ENCODE results near the gene ACAP2. TPM values are rescaled to one million over a fixed set of nuclear protein-coding genes. Genes with fewer than 3 reads are reported as not detected.
A peak's percentile ranks its signal among the peaks of the same experiment; 100 is the strongest.

The ACAP2 gene
- total RNA-seq, 2 experiments from 2014 or later = 54.6 to 55.7 TPM

DNA sequence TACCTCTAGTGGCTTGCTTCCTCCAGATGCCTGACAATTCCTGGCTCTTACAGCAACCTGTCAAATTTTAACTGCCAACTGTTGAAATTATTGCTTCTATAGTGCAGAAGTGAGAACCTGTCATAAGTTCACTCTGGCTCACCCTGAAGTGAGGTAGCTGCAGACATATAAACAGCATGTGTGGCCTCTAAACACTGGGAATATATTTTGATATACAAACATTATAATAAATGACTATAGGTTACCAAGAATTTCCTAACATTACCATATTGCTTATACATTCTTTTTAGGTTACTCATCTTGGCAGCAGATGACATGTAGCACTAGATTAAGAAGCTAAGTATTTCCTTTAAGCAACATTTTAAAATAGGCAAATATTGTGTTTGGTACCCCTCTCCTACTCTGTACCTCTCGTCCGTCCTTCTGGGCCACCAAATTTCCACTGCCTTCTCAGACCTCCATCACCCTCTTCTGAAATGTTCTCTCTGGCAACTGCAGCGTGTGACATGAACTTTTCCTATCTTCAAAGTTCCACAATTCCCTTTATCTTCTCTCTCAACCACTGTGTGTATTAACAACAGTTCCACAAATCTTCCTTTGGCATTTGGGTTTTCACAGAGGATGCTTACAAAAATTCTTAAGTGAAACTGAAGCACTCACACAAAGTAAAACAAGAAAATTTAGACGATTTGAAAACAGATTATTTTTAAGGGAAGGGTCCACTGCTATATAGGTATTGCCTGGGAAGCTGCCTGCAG lies 156.5 kb downstream of the ACAP2 start:
- Mint-ChIP-seq H3K4me1 (ENCODE audit: low read depth) (peaks cover 13% of the 10 kb centered on the region), H3K9me3 (no peaks in the 10 kb centered on the region), H3K36me3 (ENCODE audit: low read depth) (peaks cover 16% of the 10 kb centered on the region), H3K27ac (no peak overlapping the region), H3K4me3 (no peak overlapping the region), H3K27me3 (no peaks in the 10 kb centered on the region)
- CTCF ChIA-PET = interaction anchor here (7.0 kb wide), 1 partner anchor 16 kb away, joined by 58 read pairs; the partner anchor contains the start of gene XXYLT1
- DNase-seq = no peak
- no peak for ATAC-seq
- intact Hi-C loops (cut with micrococcal nuclease) = no loop called here
- POLR2A ChIA-PET = interaction anchor here (1.0 kb wide), 1 partner anchor 11 kb away, joined by 3 read pairs; no protein-coding TSS in a partner anchor
- TF ChIP-seq, protein P1, sequence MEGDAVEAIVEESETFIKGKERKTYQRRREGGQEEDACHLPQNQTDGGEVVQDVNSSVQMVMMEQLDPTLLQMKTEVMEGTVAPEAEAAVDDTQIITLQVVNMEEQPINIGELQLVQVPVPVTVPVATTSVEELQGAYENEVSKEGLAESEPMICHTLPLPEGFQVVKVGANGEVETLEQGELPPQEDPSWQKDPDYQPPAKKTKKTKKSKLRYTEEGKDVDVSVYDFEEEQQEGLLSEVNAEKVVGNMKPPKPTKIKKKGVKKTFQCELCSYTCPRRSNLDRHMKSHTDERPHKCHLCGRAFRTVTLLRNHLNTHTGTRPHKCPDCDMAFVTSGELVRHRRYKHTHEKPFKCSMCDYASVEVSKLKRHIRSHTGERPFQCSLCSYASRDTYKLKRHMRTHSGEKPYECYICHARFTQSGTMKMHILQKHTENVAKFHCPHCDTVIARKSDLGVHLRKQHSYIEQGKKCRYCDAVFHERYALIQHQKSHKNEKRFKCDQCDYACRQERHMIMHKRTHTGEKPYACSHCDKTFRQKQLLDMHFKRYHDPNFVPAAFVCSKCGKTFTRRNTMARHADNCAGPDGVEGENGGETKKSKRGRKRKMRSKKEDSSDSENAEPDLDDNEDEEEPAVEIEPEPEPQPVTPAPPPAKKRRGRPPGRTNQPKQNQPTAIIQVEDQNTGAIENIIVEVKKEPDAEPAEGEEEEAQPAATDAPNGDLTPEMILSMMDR (IDR thresholded peaks at IDR 0.05) = no peak

DNA sequence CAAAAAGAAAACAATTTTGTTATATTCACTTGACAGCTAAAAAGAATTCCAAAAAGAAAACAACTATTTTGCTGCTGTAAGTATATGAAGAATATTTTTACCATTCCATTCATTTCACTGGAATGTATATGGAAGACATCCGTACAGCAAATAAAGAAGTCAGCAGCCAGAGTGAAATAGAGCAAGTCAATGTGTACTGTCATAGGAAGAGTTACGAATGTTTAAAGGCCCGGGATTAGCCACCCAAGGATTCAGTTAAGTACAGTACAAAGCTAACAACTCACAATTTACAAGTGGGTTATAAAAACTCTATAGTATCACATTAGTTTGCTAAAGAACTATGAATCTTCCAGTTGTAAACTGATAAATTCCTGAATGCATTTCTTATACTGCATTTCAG lies 157.4 kb downstream of the ACAP2 start:
- H3K9me3 Mint-ChIP-seq = no peaks in the 10 kb centered on the region
- CTCF ChIA-PET = interaction anchor here (7.0 kb wide), 1 partner anchor 15 kb away, joined by 58 read pairs; the partner anchor contains the start of gene XXYLT1
- H3K27me3 Mint-ChIP-seq = no peaks in the 10 kb centered on the region
- POLR2A ChIA-PET = no interaction called here
- H3K27ac Mint-ChIP-seq = no peak overlapping the region
- H3K4me1 Mint-ChIP-seq (ENCODE audit: low read depth) = peaks cover 13% of the 10 kb centered on the region
- H3K4me3 Mint-ChIP-seq = no peak overlapping the region
- TF ChIP-seq, protein P1 (IDR thresholded peaks at IDR 0.05) = no peak
- peaks cover 16% of the 10 kb centered on the region for H3K36me3 Mint-ChIP-seq (ENCODE audit: low read depth)
- intact Hi-C loops (cut with micrococcal nuclease) = no loop called here
- DNase-seq = no peak
- ATAC-seq = no peak

DNA sequence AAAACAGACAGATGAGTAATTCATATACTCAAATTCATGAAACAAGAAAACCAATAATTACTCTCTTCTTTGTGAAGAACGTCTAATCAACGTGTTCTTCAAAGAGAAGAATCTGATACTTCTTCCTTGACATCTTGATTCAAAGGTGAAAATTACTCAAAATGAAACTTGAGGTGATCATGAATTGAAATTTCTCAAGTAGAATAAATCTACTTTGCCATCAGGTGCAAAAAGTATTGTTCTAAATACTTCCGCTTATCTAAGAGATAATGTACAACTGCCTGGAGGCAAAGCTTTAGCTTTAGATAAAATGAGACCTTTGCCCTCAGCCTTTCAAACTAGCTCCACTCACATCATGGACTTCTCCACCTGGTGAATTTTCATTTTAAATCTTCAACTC lies 158.0 kb downstream of the ACAP2 start:
- Mint-ChIP-seq H3K36me3 (ENCODE audit: low read depth) (peaks cover 16% of the 10 kb centered on the region), H3K4me1 (ENCODE audit: low read depth) (peaks cover 13% of the 10 kb centered on the region), H3K27ac (no peak overlapping the region), H3K9me3 (no peaks in the 10 kb centered on the region), H3K27me3 (no peaks in the 10 kb centered on the region), H3K4me3 (no peak overlapping the region)
- POLR2A ChIA-PET = no interaction called here
- TF ChIP-seq, protein P1 (IDR thresholded peaks at IDR 0.05) = no peak
- DNase-seq (no peak), ATAC-seq (no peak)
- intact Hi-C loops (cut with micrococcal nuclease) = no loop called here
- CTCF ChIA-PET = interaction anchor here (7.0 kb wide), 1 partner anchor 15 kb away, joined by 58 read pairs; the partner anchor contains the start of gene XXYLT1

DNA sequence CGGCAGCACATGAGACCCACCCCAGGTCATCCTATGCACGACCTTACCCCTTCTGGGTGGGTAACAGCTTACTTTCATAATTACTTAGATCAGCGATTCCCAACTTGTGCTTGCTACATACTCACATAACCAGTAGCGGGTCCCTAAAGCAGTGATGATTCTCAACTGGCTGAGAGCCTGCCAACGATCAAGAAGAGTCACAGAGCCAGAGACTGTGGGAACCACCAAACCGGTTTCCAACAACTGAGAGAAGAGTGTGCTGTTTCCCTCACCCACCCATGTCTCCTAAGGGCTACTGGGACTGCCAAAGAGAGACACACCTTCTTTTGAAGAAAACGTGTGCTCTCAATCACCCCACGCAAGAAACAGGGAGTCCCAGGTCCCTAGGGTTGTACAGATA lies 159.9 kb downstream of the ACAP2 start:
- no peaks in the 10 kb centered on the region for H3K27me3 Mint-ChIP-seq
- peak overlapping the region; percentile 9 for H3K27ac Mint-ChIP-seq
- CTCF ChIA-PET = interaction anchor here (1.0 to 7.0 kb wide), 2 partner anchors 10 to 13 kb away, joined by 3 to 58 read pairs; partner anchors contain the start of gene XXYLT1
- POLR2A ChIA-PET = no interaction called here
- TF ChIP-seq, protein P1 (IDR thresholded peaks at IDR 0.05) = no peak
- peaks cover 13% of the 10 kb centered on the region for H3K4me1 Mint-ChIP-seq (ENCODE audit: low read depth)
- no peak for ATAC-seq
- no peaks in the 10 kb centered on the region for H3K9me3 Mint-ChIP-seq
- H3K36me3 Mint-ChIP-seq (ENCODE audit: low read depth) = peaks cover 13% of the 10 kb centered on the region
- no peak overlapping the region for H3K4me3 Mint-ChIP-seq
- no peak for DNase-seq
- intact Hi-C loops (cut with micrococcal nuclease) = no loop called here

All from activated CD8-positive, alpha-beta T cell treated with anti-CD3 and anti-CD28 coated beads for 36 hours (primary cell).